Umbilical cord (tissue), 2 donors: ENCODE measurements around the gene NUDT6. TPM values are rescaled to one million over a fixed set of nuclear protein-coding genes. Genes with fewer than 3 reads are reported as not detected.
"Not testable (repeated sequence)": the region's sequence is repeated elsewhere in the genome, so short reads cannot be mapped to it uniquely, and the experiment has no call there.

Experiments used
- DNase-seq: peaks from one replicate; pipeline ENCODE4 v3.0.0-alpha.2; 2015; ENCODE audit warnings: low spot score
- total RNA-seq: library from RNA; depleted of rRNA; stranded (reverse); fragments of >200 nt; gene quantifications from one replicate; pipeline ENCODE4 v1.2.3, GENCODE V29; 2014; ENCODE audit warnings: low replicate concordance; ENCODE audit not compliant: insufficient read depth

The NUDT6 gene, protein sequence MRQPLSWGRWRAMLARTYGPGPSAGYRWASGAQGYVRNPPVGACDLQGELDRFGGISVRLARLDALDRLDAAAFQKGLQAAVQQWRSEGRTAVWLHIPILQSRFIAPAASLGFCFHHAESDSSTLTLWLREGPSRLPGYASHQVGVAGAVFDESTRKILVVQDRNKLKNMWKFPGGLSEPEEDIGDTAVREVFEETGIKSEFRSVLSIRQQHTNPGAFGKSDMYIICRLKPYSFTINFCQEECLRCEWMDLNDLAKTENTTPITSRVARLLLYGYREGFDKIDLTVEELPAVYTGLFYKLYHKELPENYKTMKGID
- total RNA-seq, result 13.7 TPM

DNA sequence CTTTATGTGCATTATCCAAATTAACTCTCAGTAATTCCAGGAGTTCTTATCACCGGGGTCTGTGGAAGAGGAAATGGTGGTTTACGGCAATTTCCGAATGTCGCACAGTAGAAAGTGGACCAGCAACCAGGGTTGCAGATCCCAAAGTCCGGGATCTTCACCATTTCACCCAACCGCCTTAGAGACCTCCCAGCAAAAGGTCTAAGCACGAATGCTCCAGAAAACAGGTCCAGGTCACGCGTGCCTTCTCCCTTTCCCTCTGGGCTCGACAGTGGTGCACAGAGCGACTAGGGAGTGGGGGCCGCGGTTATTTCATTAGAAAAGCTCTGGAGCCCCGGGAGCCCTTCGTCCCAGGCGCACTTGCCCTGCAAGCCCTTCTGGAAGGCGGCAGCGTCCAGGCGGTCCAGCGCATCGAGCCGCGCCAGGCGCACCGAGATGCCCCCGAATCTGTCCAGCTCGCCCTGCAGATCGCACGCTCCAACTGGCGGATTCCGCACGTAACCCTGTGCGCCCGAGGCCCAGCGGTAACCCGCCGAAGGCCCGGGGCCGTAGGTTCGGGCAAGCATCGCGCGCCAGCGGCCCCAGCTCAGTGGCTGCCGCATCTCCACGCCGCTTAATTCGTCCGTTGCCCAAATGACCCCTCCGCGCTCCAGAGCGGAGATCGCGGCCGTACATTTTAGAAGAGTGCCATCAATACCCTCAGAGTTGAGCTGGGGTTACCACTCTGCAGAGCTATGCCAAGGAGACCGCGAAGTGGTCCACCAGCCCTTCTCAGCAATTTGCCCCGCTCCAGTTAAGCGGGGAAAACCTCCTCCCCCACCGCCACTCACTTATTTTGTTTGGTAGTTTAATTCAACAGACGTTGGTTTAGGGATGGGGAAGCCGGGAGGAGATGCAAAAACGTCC, at the start of gene NUDT6:
Gene NUDT6, minus strand, starts transcription at position 627 of the 906 bp plus-strand sequence. Its CDS starts 25 bp downstream, at position 602.
- DNase-seq, result peak; percentile 87

DNA sequence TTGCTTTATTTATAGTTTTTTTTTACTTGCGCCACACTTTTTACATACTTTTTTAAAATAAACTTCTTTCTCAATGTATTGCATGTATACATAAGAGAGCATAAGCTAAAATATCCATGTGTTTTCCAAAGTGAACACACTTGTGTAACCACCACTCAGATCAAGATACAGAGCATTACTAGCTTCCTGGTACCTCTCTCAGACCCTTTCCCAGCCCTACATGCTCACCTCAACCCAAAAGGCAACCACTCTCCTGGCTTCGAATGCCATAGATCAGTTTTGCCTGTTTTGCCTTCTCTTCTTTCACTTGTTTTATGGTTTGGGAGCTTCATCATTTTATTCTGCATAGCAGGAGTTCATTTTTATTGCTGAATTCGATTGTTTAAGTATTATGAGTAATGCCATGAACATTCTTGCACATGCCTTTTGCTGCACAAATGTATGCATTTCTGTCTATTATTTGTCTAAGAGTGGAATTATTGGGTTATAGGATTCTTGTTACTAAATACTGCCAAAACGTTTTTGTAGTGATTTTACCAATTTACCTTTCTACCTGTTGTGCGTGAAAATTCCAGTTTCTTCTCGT, 45.9 kb upstream of the NUDT6 start:
- no peak for DNase-seq

DNA sequence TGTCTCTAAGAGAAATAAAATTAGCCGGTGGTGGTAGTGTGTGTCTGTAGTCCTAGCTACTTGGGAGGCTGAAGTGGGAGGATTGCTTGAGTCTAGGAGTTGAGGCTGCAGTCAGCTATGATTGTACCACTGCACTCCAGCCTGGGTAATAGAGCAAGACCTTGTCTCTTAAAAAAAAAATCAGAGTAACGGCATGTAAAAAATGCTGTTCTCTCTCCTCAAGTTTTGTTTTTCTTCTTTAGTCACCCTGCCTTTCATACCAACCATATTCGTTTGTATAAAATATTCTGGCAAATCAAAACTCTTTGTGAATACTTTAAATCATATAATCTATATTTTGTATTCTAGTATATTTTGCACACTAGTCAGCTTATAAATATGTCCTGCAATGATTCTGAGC, 44.8 kb upstream of the NUDT6 start:
- no peak for DNase-seq

DNA sequence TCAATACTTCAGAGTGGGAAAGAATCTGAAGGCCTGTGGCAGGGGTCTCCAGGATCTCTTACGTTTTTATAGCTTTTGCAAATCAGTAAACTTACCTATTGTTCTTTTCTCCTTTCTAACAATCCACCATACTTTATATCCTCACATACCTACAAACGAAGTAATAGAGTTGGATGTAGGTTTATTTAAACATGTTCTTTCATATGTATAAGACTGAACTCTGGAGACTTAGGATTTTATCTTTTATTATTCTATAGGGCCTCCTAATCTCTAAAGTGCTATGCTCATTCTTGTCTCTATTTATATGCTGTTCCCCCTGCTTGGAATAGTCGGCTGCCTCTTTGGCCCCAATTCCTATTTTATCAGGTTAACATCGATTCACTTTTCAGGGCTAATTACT, 43.8 kb upstream of the NUDT6 start:
- DNase-seq, result no peak

DNA sequence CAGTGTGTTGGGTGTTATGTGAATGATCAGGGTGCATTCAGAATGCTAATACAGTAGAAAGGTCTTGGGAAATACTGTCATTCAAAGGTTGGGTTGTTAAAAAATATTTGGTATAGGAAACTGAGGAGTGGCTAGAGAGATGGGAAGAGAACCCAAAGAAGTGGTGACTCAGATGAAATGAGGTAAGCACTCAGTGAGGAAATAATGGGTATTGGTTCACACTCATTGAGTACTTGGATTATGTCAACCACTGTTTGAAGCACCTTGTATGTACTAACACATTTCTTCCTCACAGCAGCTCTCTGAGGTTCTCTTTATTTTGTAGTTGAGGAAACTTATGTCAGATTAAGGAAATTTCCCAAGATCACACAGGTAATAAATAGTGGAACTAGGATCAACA, 40.8 kb upstream of the NUDT6 start:
- DNase-seq, result no peak

DNA sequence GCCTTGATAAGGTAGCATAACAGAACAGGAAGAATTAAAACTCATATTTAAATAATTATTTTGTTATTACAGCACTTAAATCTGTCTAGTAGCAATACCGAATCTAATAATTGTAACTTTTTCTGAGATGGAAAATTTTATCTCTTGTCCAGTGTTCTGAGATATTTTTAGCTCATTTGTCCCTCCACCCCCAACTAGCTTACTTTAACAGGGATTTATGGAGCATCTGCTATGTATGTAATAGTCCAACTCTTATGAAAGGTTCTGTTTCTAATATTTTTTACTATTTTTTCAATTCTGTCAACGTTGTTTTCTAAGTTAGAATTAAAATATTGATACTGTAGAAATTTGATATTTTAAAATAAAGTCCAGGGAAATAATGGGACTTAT, 38.2 kb upstream of the NUDT6 start:
- peak; percentile 64 for DNase-seq

DNA sequence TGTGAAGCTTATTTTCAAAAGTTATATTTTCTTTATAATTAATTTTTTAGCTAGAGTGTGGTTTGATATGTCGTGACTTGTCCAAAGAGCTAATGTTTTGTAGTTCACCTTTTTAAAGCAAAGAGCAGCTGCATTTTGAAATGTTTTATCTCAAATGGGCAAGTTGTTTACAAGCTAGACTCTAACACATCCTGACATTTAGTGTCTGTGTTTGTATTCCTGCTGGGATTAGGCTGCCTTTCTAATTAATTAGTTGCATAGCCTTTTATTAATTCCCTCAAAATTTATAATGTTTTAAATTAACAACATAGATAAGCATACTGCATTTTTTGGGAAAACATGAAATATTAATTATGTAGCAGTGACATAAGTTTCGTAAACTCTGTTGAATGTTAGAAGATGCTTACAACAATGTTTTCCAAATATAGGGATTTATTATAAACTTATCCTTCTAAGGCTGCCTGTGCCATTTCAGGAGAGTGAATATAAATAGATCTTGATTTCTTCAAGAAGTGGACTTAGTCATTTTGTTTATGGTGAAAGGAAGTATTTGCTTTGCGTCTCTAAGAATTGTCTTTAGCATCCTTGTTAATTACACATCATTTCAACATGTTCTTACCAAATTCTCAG, 37.7 kb upstream of the NUDT6 start:
- peak; percentile 11 for DNase-seq

DNA sequence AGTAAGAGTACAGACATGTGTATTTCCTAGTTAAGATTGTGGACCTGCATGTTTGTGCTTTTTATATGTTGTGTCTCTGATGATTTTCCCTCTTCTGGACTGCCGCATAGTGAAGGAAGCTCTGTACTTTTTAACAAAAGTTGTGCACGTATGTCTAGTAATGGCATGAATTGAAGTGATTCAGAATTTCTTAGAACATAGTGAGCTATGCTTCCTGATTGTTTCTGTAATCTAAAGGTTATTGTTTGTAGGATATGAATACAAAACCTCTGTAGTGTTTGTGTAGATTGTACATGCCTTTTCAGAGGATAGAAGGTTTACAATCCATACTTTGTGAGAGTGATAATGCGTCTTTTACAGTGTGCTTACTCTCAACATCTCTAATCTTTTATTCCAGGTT, 37.0 kb upstream of the NUDT6 start:
- DNase-seq, result no peak

DNA sequence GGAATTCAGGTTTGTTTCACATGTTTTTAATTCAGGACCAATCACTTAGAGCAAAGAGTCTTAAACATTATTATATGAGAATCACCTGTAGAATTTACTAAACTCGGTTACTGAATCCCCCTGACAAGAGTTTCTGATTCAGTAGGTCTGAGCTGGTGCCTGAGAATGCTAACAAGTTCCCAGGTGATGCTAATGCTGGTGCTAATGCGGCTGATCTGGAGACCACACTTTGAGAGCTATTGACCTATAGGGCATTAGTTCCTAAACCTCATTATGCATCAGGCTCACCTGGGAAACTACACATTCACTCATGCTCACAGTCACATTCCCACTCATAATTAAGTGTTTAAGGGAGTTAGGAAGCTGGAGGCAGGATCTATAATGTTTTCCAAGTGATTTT, 36.1 kb upstream of the NUDT6 start:
- DNase-seq, result no peak

DNA sequence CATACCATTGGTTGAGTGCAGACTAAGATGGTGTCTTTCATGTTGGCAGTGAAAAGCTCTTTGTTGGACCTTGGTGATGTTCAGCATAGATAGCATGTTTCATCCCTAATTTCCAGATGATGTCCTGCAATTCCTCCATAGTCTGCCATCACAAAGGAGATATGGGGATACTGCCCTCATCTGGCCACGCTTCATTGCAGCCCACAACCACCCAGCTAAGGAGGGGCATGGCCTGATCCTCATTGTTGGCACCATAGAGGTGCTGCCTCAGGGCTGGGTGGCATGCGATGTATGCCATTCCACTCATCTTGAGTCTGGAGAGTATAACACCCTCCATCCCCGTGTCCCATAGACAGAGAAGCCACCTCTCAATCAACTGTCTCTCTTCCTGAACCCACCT, 31.5 kb upstream of the NUDT6 start:
- no peak for DNase-seq

DNA sequence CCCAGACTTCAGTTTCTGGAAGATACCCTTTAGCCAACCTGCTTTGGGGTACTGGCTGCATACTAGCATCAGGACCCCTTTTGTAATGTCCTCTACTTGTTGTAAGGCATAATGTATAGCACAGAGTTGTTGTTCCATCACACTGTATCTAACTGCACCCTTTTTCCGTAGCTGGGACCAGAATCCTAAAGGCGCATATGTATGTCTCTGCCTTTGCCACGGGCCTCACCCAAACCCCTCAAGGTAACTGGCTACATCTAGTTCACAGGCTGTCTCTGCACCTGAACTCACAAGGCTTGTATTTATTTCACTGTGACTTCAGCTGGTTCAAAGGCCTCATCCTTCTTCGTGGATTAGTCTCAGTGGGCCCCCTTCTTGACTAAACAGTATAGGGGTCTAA, 29.6 kb upstream of the NUDT6 start:
- no peak for DNase-seq

DNA sequence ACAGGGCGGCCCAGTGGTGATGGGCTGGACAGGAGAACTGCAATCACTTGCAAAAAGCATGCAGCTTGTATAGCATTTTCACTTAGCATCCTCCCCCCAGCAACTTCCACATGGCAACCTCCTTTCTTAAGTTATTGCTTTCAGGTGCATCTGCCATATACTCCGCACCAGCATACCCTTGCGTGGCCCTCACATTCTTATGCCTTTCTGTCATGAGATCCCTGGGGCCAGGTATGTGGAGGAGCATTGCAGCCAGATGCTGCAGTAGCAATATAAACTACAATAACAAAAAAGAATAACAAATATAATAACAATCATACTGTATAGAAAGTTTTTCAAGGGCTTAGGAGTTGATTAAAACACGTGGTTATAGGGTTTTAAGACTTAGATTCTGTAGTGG, 26.3 kb upstream of the NUDT6 start:
- no peak for DNase-seq

DNA sequence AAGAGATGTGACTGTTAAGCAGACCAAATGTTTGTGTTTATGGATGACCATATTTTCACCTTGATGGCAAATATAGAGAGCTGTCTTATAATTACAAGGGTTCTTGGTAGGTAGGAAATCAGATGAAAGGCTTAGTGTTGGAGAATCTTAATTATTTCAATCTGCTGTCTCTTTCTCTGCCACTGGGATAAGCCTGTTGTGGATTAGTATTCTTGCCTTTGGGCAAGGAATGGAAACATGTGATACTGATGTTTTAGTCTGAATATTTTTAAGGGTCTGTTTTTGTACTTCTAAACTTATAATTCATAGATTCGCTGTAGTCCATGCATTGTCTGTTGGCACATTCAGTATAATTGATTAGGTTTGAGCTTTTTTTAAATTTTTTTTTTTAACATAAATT, 23.7 kb upstream of the NUDT6 start:
- DNase-seq, result no peak

DNA sequence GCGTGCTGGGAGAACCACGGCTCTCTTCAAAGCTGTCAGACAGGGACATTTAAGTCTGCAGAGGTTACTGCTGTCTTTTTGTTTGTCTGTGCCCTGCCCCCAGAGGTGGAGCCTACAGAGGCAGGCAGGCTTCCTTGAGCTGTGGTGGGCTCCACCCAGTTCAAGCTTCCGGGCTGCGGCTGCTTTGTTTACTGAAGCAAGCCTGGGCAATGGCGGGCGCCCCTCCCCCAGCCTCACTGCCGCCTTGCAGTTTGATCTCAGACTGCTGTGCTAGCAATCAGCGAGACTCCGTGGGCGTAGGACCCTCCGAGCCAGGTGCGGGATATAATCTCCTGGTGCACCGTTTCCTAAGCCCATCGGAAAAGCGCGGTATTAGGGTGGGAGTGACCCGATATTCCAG, 22.7 kb upstream of the NUDT6 start:
- not testable (repeated sequence) for DNase-seq

DNA sequence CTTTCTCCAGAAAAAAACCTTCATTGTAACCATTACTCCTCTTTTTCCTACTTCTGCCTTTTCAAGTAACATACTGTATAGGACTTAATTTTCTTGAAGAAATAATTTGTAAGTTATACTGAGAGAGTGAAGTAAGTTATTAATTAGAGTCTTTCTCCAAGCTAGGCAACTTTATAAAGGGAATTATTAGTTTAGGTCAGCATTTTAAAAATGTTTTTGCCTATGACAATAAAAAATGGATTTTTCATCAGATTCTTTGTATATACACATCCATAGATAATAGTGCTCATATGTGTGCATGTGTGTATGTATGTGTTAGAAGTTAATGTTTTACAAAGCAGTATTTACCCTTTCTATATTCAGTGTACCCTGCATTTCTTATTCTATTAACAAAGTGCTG, 10.4 kb upstream of the NUDT6 start:
- DNase-seq, result no peak

DNA sequence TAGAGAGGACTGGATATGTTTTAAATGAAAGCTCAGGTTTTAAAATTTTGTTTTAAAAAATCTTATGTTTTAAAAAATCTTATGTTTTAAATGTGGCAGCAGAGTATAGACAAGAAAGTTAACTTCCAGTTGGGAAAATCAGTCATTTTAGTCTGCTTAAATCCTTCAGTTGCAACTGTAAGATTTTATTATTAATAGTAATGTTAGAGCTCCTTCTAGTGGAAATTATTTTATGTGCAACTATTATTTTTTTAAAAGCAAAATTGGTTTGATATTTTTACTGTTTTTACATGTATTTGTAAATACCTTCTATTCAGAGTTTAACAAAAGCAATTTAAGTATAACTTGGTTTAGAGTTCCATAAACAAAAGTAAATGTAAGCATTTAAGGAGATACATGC, 8.5 kb upstream of the NUDT6 start:
- peak; percentile 9 for DNase-seq

DNA sequence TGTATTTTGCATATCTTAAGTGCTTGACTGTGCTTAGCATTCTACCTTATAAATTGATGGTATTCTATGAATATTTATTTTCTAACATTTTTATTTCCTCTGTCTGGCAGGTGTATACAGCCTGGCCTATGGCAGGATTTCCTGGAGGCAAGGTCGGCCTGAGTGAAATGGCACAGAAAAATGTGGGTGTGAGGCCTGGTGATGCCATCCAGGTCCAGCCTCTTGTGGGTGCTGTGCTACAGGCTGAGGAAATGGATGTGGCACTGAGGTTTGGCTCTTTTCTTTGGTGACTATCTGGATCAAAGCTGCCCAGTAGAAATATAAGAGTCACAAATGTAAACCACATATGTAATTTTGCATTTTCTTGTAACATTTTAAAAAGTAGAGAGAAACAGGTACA, 6.5 kb upstream of the NUDT6 start:
- no peak for DNase-seq

DNA sequence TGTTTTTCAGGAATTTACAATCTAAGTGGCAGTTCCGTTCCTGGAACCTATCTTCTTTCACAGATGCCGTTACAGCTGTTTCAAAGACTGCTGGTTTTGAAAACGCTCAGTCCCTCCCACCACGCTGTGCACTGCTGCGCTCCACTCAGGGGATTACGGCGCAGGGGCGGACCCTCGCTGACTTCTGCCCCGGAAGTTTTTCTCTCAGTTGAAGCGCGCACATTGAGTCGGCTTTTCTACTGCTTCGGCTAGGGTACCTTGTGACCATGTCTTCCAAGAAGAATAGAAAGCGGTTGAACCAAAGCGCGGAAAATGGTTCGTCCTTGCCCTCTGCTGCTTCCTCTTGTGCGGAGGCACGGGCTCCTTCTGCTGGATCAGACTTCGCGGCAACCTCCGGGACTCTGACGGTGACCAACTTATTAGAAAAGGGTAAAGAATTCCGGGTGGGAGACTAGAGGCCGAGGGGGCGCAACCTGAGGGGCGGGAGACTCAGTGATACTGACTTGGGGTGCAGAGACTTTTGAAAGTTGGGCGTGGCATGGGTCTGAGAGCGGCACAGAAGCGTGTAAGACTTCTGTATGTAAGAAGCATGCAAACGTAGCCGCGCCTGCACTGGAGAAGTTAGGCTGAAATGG, 597 bp upstream of the NUDT6 start:
- peak; percentile 95 for DNase-seq

DNA sequence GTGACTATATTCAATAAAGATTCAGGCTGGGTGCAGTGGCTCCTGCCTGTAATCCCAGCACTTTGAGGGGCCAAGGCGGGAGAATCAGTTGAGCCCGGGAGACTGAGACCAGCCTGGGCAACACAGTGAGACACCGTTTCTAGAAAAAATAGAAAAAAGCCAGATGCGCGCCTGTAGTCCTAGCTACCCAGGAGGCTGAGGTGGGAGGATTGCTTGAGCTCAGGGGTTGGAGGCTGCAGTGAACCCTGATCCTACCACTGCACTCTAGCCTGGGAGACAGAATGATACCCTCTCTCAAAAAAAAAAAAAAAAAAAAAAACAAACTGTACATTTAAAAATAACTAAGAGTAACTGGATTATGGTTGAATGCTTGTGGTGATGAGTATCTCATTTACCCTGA, 1.1 kb downstream of the NUDT6 start:
- DNase-seq, result no peak

DNA sequence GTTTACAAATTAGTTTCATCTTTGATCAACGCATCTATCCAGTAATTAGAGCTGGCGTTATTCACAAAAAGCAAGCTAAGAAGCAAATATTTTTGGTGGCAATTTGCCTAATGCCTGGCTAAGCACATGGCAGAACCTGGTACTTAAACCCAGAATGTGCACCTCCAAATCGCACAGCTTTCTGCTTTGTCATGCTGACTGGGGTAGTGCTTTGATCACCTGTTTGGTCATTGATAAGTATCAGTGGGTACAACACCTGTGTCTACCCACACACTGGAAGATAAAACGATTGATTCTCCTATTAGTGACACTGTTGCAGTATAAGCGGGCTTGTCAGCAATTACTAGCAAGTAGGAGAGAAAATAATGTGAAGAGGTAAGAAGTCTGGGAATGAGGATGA, 1.9 kb downstream of the NUDT6 start:
- no peak for DNase-seq

DNA sequence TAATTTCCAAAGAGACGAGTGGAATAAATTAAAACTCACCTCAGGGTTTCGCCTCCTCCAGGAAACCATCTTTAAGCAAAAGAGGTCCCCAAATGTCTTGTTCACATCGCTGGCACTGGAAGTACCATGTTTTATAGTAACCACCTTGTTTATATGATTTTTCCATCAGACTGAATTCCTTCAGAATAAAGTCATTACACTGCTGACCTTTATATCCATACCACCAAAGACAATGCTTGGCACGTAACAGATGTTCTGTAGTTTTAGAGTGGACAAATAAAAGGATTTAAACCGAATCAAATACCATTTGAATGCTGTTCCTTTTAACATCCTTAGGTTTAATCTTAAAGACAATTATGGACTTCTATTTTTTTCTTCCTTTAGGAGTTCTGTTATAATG, 4.7 kb downstream of the NUDT6 start:
- no peak for DNase-seq

DNA sequence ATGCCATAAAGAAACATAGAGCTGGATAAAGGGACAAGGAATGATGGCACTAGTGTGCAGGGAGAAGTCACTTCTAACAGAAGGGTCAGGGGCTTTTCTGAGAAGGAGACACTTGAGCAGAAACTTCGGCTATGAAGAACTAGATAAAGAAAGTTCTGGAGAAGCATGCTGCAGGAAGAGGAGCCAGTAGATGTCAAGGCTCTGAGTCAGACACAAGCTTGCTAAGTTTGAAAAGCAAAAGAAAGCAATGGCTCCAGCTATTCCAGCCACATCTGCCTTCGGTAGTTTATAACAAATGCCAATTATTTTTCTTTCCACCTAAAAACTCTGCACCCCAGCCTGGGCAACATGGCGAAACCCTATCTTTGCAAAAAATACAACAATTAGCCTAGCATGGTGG, 7.5 kb downstream of the NUDT6 start:
- peak; percentile 23 for DNase-seq
